WTC11 (cell line): Measurements from ENCODE around the gene PRR13.

ENCODE experiments used
- TF ChIP-seq, protein P1 (sequence below): fragments of 200-600 bp; IDR thresholded peaks from 2 replicates; pipeline ENCODE4 v1.8.0; 2022; ENCODE audit warnings: antibody characterized with exemption
- TF ChIP-seq, protein P2 (sequence below): sonication (generic); formaldehyde crosslinking; IDR thresholded peaks from 2 replicates; pipeline ENCODE4 v1.8.1; 2022; ENCODE audit warnings: low read depth, missing genetic modification reagents, borderline replicate concordance
- TF ChIP-seq, protein P3 (sequence below): sonication (generic); formaldehyde crosslinking; IDR thresholded peaks from 2 replicates; pipeline ENCODE4 v1.8.0; 2023; ENCODE audit warnings: missing genetic modification reagents
- TF ChIP-seq, protein P4 (sequence below): sonication (generic); formaldehyde crosslinking; IDR thresholded peaks from 2 replicates; pipeline ENCODE4 v1.8.1; 2022; ENCODE audit warnings: mild to moderate bottlenecking, moderate library complexity, missing genetic modification reagents
- TF ChIP-seq, protein P5 (sequence below): sonication (generic); formaldehyde crosslinking; IDR thresholded peaks from 2 replicates; pipeline ENCODE4 v1.8.0; 2023; ENCODE audit warnings: missing genetic modification reagents, mild to moderate bottlenecking, borderline replicate concordance
- TF ChIP-seq, protein P6 (sequence below): sonication (generic); formaldehyde crosslinking; IDR thresholded peaks from 2 replicates; pipeline ENCODE4 v1.8.0; 2022; ENCODE audit warnings: mild to moderate bottlenecking, missing genetic modification reagents
- TF ChIP-seq, protein P7 (sequence below): sonication (generic); formaldehyde crosslinking; IDR thresholded peaks from 2 replicates; pipeline ENCODE4 v1.8.1; 2022; ENCODE audit warnings: missing genetic modification reagents, borderline replicate concordance
- TF ChIP-seq, protein P8 (sequence below): sonication (generic); formaldehyde crosslinking; conservative IDR thresholded peaks from 2 replicates; pipeline ENCODE4 v1.8.1; 2023; ENCODE audit warnings: mild to moderate bottlenecking, low read depth, missing genetic modification reagents, moderate library complexity

DNA sequence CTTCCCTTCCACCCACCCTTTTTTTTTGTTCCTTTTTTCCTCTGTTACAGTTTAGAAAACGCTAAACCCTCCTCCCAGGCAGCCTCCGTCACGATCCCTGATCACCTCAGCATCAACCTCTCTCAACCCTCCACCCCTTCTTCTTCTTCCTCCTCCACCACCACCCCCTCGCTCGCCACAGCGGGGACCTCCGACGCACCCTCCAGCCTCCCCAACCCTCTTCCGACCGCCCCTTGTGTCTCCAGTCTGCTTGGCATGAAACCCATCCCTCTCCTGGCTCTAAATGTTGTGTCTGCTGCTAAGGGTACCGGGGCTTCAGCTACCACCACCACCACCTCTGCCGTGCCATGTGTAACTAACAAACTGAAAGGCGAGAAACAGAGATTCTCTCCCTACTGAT, 33.3 kb downstream of the PRR13 start:
- TF ChIP-seq, protein P1, sequence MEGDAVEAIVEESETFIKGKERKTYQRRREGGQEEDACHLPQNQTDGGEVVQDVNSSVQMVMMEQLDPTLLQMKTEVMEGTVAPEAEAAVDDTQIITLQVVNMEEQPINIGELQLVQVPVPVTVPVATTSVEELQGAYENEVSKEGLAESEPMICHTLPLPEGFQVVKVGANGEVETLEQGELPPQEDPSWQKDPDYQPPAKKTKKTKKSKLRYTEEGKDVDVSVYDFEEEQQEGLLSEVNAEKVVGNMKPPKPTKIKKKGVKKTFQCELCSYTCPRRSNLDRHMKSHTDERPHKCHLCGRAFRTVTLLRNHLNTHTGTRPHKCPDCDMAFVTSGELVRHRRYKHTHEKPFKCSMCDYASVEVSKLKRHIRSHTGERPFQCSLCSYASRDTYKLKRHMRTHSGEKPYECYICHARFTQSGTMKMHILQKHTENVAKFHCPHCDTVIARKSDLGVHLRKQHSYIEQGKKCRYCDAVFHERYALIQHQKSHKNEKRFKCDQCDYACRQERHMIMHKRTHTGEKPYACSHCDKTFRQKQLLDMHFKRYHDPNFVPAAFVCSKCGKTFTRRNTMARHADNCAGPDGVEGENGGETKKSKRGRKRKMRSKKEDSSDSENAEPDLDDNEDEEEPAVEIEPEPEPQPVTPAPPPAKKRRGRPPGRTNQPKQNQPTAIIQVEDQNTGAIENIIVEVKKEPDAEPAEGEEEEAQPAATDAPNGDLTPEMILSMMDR: no peak
- TF ChIP-seq, protein P2, sequence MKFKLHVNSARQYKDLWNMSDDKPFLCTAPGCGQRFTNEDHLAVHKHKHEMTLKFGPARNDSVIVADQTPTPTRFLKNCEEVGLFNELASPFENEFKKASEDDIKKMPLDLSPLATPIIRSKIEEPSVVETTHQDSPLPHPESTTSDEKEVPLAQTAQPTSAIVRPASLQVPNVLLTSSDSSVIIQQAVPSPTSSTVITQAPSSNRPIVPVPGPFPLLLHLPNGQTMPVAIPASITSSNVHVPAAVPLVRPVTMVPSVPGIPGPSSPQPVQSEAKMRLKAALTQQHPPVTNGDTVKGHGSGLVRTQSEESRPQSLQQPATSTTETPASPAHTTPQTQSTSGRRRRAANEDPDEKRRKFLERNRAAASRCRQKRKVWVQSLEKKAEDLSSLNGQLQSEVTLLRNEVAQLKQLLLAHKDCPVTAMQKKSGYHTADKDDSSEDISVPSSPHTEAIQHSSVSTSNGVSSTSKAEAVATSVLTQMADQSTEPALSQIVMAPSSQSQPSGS (CRISPR knock-in tag): no peak
- TF ChIP-seq, protein P3, sequence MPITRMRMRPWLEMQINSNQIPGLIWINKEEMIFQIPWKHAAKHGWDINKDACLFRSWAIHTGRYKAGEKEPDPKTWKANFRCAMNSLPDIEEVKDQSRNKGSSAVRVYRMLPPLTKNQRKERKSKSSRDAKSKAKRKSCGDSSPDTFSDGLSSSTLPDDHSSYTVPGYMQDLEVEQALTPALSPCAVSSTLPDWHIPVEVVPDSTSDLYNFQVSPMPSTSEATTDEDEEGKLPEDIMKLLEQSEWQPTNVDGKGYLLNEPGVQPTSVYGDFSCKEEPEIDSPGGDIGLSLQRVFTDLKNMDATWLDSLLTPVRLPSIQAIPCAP (CRISPR knock-in tag): no peak
- TF ChIP-seq, protein P4, sequence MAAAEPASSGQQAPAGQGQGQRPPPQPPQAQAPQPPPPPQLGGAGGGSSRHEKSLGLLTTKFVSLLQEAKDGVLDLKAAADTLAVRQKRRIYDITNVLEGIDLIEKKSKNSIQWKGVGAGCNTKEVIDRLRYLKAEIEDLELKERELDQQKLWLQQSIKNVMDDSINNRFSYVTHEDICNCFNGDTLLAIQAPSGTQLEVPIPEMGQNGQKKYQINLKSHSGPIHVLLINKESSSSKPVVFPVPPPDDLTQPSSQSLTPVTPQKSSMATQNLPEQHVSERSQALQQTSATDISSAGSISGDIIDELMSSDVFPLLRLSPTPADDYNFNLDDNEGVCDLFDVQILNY (CRISPR knock-in tag): no peak
- TF ChIP-seq, protein P5, sequence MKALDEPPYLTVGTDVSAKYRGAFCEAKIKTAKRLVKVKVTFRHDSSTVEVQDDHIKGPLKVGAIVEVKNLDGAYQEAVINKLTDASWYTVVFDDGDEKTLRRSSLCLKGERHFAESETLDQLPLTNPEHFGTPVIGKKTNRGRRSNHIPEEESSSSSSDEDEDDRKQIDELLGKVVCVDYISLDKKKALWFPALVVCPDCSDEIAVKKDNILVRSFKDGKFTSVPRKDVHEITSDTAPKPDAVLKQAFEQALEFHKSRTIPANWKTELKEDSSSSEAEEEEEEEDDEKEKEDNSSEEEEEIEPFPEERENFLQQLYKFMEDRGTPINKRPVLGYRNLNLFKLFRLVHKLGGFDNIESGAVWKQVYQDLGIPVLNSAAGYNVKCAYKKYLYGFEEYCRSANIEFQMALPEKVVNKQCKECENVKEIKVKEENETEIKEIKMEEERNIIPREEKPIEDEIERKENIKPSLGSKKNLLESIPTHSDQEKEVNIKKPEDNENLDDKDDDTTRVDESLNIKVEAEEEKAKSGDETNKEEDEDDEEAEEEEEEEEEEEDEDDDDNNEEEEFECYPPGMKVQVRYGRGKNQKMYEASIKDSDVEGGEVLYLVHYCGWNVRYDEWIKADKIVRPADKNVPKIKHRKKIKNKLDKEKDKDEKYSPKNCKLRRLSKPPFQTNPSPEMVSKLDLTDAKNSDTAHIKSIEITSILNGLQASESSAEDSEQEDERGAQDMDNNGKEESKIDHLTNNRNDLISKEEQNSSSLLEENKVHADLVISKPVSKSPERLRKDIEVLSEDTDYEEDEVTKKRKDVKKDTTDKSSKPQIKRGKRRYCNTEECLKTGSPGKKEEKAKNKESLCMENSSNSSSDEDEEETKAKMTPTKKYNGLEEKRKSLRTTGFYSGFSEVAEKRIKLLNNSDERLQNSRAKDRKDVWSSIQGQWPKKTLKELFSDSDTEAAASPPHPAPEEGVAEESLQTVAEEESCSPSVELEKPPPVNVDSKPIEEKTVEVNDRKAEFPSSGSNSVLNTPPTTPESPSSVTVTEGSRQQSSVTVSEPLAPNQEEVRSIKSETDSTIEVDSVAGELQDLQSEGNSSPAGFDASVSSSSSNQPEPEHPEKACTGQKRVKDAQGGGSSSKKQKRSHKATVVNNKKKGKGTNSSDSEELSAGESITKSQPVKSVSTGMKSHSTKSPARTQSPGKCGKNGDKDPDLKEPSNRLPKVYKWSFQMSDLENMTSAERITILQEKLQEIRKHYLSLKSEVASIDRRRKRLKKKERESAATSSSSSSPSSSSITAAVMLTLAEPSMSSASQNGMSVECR (CRISPR knock-in tag): no peak
- TF ChIP-seq, protein P6, sequence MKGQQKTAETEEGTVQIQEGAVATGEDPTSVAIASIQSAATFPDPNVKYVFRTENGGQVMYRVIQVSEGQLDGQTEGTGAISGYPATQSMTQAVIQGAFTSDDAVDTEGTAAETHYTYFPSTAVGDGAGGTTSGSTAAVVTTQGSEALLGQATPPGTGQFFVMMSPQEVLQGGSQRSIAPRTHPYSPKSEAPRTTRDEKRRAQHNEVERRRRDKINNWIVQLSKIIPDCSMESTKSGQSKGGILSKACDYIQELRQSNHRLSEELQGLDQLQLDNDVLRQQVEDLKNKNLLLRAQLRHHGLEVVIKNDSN: no peak
- TF ChIP-seq, protein P7, sequence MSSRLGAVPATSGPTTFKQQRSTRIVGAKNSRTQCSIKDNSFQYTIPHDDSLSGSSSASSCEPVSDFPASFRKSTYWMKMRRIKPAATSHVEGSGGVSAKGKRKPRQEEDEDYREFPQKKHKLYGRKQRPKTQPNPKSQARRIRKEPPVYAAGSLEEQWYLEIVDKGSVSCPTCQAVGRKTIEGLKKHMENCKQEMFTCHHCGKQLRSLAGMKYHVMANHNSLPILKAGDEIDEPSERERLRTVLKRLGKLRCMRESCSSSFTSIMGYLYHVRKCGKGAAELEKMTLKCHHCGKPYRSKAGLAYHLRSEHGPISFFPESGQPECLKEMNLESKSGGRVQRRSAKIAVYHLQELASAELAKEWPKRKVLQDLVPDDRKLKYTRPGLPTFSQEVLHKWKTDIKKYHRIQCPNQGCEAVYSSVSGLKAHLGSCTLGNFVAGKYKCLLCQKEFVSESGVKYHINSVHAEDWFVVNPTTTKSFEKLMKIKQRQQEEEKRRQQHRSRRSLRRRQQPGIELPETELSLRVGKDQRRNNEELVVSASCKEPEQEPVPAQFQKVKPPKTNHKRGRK: no peak
- TF ChIP-seq, protein P8, sequence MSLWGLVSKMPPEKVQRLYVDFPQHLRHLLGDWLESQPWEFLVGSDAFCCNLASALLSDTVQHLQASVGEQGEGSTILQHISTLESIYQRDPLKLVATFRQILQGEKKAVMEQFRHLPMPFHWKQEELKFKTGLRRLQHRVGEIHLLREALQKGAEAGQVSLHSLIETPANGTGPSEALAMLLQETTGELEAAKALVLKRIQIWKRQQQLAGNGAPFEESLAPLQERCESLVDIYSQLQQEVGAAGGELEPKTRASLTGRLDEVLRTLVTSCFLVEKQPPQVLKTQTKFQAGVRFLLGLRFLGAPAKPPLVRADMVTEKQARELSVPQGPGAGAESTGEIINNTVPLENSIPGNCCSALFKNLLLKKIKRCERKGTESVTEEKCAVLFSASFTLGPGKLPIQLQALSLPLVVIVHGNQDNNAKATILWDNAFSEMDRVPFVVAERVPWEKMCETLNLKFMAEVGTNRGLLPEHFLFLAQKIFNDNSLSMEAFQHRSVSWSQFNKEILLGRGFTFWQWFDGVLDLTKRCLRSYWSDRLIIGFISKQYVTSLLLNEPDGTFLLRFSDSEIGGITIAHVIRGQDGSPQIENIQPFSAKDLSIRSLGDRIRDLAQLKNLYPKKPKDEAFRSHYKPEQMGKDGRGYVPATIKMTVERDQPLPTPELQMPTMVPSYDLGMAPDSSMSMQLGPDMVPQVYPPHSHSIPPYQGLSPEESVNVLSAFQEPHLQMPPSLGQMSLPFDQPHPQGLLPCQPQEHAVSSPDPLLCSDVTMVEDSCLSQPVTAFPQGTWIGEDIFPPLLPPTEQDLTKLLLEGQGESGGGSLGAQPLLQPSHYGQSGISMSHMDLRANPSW (CRISPR knock-in tag): no peak
